ENCODE results near the gene PARD3. TPM values are rescaled to one million over a fixed set of nuclear protein-coding genes. Genes with fewer than 3 reads are reported as not detected.

Gene PARD3
- total RNA-seq, 3 donors from 2014 or later = 48.2 to 93.7 (median 60.6) TPM

GRCh38 chr10:34477249-34477648 is 337.8 kb downstream of the PARD3 start:
- Histone ChIP-seq H3K4me3 (no peak overlapping the region), H3K27ac (no peak overlapping the region), H3K27me3 (no peaks in the 10 kb centered on the region), H3K9me3 (no peaks in the 10 kb centered on the region), H3K36me3 (no peaks in the 10 kb centered on the region), H3K4me1 (no peaks in the 10 kb centered on the region)
- no peak for TF ChIP-seq POLR2A (IDR thresholded peaks at IDR 0.05)
- TF ChIP-seq CTCF (IDR thresholded peaks at IDR 0.05) = no peak
- no peak for TF ChIP-seq POLR2AphosphoS5 (IDR thresholded peaks at IDR 0.05)
- intact Hi-C loops (cut with DNase I; ENCODE audit: low total_unique reads) = no loop called here
- no peak for DNase-seq (ENCODE audit: low spot score in 2 of 2)

GRCh38 chr10:34476608-34477007 is 338.5 kb downstream of the PARD3 start:
- intact Hi-C loops (cut with DNase I; ENCODE audit: low total_unique reads) = no loop called here
- no peaks in the 10 kb centered on the region for H3K9me3 ChIP-seq

GRCh38 chr10:34475786-34476185 is 339.3 kb downstream of the PARD3 start:
- Histone ChIP-seq H3K27me3 (no peaks in the 10 kb centered on the region), H3K9me3 (no peaks in the 10 kb centered on the region), H3K36me3 (no peaks in the 10 kb centered on the region), H3K4me1 (no peaks in the 10 kb centered on the region), H3K27ac (no peak overlapping the region), H3K4me3 (no peak overlapping the region)
- intact Hi-C loops (cut with DNase I; ENCODE audit: low total_unique reads) = no loop called here
- no peak for DNase-seq (ENCODE audit: low spot score in 2 of 2)
- TF ChIP-seq POLR2A (IDR thresholded peaks at IDR 0.05) (no peak), CTCF (IDR thresholded peaks at IDR 0.05) (no peak), POLR2AphosphoS5 (IDR thresholded peaks at IDR 0.05) (no peak)

More at GRCh38 chr10:34476608-34477007, 338.5 kb downstream of the PARD3 start:
- Histone ChIP-seq H3K36me3 (no peaks in the 10 kb centered on the region), H3K27me3 (no peaks in the 10 kb centered on the region), H3K27ac (no peak overlapping the region), H3K4me1 (no peaks in the 10 kb centered on the region), H3K4me3 (no peak overlapping the region)
- TF ChIP-seq POLR2AphosphoS5 (IDR thresholded peaks at IDR 0.05) (no peak), CTCF (IDR thresholded peaks at IDR 0.05) (no peak), POLR2A (IDR thresholded peaks at IDR 0.05) (no peak)
- no peak for DNase-seq (ENCODE audit: low spot score in 2 of 2)

GRCh38 chr10:34475274-34475646 is 339.8 kb downstream of the PARD3 start:
- DNase-seq (ENCODE audit: low spot score in 2 of 2) = no peak
- no peaks in the 10 kb centered on the region for H3K4me1 ChIP-seq
- no peaks in the 10 kb centered on the region for H3K27me3 ChIP-seq
- no peak overlapping the region for H3K27ac ChIP-seq
- TF ChIP-seq POLR2A (IDR thresholded peaks at IDR 0.05) (no peak), CTCF (IDR thresholded peaks at IDR 0.05) (no peak), POLR2AphosphoS5 (IDR thresholded peaks at IDR 0.05) (no peak)
- H3K36me3 ChIP-seq = no peaks in the 10 kb centered on the region
- no peaks in the 10 kb centered on the region for H3K9me3 ChIP-seq
- intact Hi-C loops (cut with DNase I; ENCODE audit: low total_unique reads) = no loop called here
- H3K4me3 ChIP-seq = no peak overlapping the region

- H3K27me3 ChIP-seq = no peaks in the 10 kb centered on the region
- intact Hi-C loops (cut with DNase I; ENCODE audit: low total_unique reads) = loop anchor here (5.0 kb wide), 1 partner anchor 232 kb away; no protein-coding TSS in a partner anchor
- H3K4me1 ChIP-seq = no peaks in the 10 kb centered on the region
- DNase-seq (ENCODE audit: low spot score in 2 of 2) = no peak
- H3K9me3 ChIP-seq = no peaks in the 10 kb centered on the region
- no peaks in the 10 kb centered on the region for H3K36me3 ChIP-seq
- no peak overlapping the region for H3K27ac ChIP-seq
- no peak overlapping the region for H3K4me3 ChIP-seq
- TF ChIP-seq POLR2AphosphoS5 (IDR thresholded peaks at IDR 0.05) = no peak
- TF ChIP-seq CTCF (IDR thresholded peaks at IDR 0.05) = no peak
- no peak for TF ChIP-seq POLR2A (IDR thresholded peaks at IDR 0.05)
Measured at GRCh38 chr10:34474555-34475273, 340.4 kb downstream of the PARD3 start.
